ENCODE data around the gene RTTN. TPM values are rescaled to one million over a fixed set of nuclear protein-coding genes. Genes with fewer than 3 reads are reported as not detected.

The RTTN gene
- total and polyA plus RNA-seq, 4 donors = 1.1 to 14.3 (median 8.8) TPM

GRCh38 chr18:70019991-70020390, 185.5 kb downstream of the RTTN start:
- H3K36me3 ChIP-seq (ENCODE audit: control insufficient read depth in 4 of 4, insufficient read depth in 3 of 4, low read depth in 1 of 4, low read length in 3 of 4) = peaks cover 2 to 64% (median 30%) of the 10 kb centered on the region in 4 donors
- WGBS = 96% methylated on average over 2 of the region's 2 CpGs

GRCh38 chr18:70019136-70019535, 186.4 kb downstream of the RTTN start:
- H3K4me3 ChIP-seq (ENCODE audit: low read depth in 1 of 3, low read length in 3 of 3) = no peak overlapping the region
- TF ChIP-seq TAF1 (conservative IDR thresholded peaks at IDR 0.05) = no peak
- no peak for TF ChIP-seq FOXA1 (IDR thresholded peaks at IDR 0.05)
- no peak for TF ChIP-seq EGR1 (IDR thresholded peaks at IDR 0.05; ENCODE audit: low read depth in 2 of 2)
- TF ChIP-seq, protein P1, sequence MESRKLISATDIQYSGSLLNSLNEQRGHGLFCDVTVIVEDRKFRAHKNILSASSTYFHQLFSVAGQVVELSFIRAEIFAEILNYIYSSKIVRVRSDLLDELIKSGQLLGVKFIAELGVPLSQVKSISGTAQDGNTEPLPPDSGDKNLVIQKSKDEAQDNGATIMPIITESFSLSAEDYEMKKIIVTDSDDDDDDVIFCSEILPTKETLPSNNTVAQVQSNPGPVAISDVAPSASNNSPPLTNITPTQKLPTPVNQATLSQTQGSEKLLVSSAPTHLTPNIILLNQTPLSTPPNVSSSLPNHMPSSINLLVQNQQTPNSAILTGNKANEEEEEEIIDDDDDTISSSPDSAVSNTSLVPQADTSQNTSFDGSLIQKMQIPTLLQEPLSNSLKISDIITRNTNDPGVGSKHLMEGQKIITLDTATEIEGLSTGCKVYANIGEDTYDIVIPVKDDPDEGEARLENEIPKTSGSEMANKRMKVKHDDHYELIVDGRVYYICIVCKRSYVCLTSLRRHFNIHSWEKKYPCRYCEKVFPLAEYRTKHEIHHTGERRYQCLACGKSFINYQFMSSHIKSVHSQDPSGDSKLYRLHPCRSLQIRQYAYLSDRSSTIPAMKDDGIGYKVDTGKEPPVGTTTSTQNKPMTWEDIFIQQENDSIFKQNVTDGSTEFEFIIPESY (IDR thresholded peaks at IDR 0.05) = no peak
- no peak for TF ChIP-seq YY1 (IDR thresholded peaks at IDR 0.05)
- TF ChIP-seq SP1 (IDR thresholded peaks at IDR 0.05) = no peak
- TF ChIP-seq REST (IDR thresholded peaks at IDR 0.05) = no peak
- TF ChIP-seq ATF3 (IDR thresholded peaks at IDR 0.05) = no peak
- TF ChIP-seq FOXA2 (IDR thresholded peaks at IDR 0.05) = no peak
- no peak for TF ChIP-seq HNF4G (IDR thresholded peaks at IDR 0.05)
- no peaks in the 10 kb centered on the region for H3K9me3 ChIP-seq (ENCODE audit: control insufficient read depth in 4 of 4, low read length in 3 of 4)
- H3K4me1 ChIP-seq (ENCODE audit: control insufficient read depth in 4 of 4, insufficient read depth in 4 of 4, low read length in 3 of 4) = no peaks in the 10 kb centered on the region
- peaks cover 2 to 57% (median 26%) of the 10 kb centered on the region in 4 donors for H3K36me3 ChIP-seq (ENCODE audit: control insufficient read depth in 4 of 4, insufficient read depth in 3 of 4, low read depth in 1 of 4, low read length in 3 of 4)
- H3K27ac ChIP-seq (ENCODE audit: low read depth in 1 of 2, low read length in 2 of 2) = no peak overlapping the region
- H3K27me3 ChIP-seq (ENCODE audit: control insufficient read depth in 4 of 4, insufficient read depth in 4 of 4, low read length in 3 of 4) = no peaks in the 10 kb centered on the region
- H3K9ac ChIP-seq (ENCODE audit: low read depth in 1 of 2, low read length in 2 of 2) = no peak overlapping the region
- 89% methylated on average over 2 of the region's 2 CpGs for WGBS
- DNase-seq (ENCODE audit: low spot score) = no peak

More at GRCh38 chr18:70019991-70020390, 185.5 kb downstream of the RTTN start:
- TF ChIP-seq YY1 (IDR thresholded peaks at IDR 0.05) = no peak
- no peak for TF ChIP-seq SP1 (IDR thresholded peaks at IDR 0.05)
- TF ChIP-seq RAD21 (IDR thresholded peaks at IDR 0.05) = no peak
- no peak for TF ChIP-seq GABPA (IDR thresholded peaks at IDR 0.05 in 1 of 2, conservative IDR thresholded peaks at IDR 0.05 in 1 of 2)
- TF ChIP-seq, protein P1 (IDR thresholded peaks at IDR 0.05) = no peak
- TF ChIP-seq MAX (IDR thresholded peaks at IDR 0.05) = no peak
- no peak for TF ChIP-seq FOXA1 (IDR thresholded peaks at IDR 0.05)
- no peak for TF ChIP-seq ATF3 (IDR thresholded peaks at IDR 0.05)
- no peak for TF ChIP-seq CTCF (IDR thresholded peaks at IDR 0.05; ENCODE audit: low read depth, low read length, missing input control)
- TF ChIP-seq NR2F2 (IDR thresholded peaks at IDR 0.05) = no peak
- TF ChIP-seq EGR1 (IDR thresholded peaks at IDR 0.05; ENCODE audit: low read depth in 2 of 2) = no peak
- no peak for TF ChIP-seq JUND (IDR thresholded peaks at IDR 0.05)
- Histone ChIP-seq H3K27ac (ENCODE audit: low read depth in 1 of 2, low read length in 2 of 2) (no peak overlapping the region), H3K4me1 (ENCODE audit: control insufficient read depth in 4 of 4, insufficient read depth in 4 of 4, low read length in 3 of 4) (no peaks in the 10 kb centered on the region), H3K9me3 (ENCODE audit: control insufficient read depth in 4 of 4, low read length in 3 of 4) (no peaks in the 10 kb centered on the region), H3K9ac (ENCODE audit: low read depth in 1 of 2, low read length in 2 of 2) (no peak overlapping the region), H3K4me3 (ENCODE audit: low read depth in 1 of 3, low read length in 3 of 3) (no peak overlapping the region), H3K27me3 (ENCODE audit: control insufficient read depth in 4 of 4, insufficient read depth in 4 of 4, low read length in 3 of 4) (no peaks in the 10 kb centered on the region)
- no peak for DNase-seq (ENCODE audit: low spot score)
